GM18909 (cell line): ENCODE measurements around the gene MAST4.
"Not testable (repeated sequence)": the region's sequence is repeated elsewhere in the genome, so short reads cannot be mapped to it uniquely, and the experiment has no call there.

Experiments used
- ATAC-seq: cut with Tn5 transposase; IDR thresholded peaks from one replicate; pipeline ENCODE4 v1.9.1; 2021; ENCODE audit warnings: mild to moderate bottlenecking; ENCODE audit not compliant: unreplicated experiment, poor library complexity

Gene MAST4

DNA sequence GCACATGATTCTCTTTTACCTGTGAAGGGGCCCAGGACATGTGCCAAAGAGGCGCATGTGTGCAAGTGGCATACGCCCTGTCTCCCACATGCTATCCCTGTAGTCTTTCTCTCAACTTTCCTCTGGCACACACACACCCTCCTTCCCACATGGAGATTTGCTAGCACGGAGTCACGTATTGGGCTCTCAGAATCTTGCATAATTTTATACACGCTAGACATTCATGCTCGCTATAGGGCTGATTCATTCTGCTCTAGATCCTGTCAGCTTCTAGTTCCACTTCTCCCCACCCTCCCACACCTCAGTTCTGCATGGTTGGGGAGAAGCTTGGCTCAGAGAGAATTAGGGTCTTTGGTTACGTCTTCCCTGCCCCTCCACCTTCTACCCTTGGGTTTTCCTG is 527.6 kb downstream of the MAST4 start:
- ATAC-seq: no peak

DNA sequence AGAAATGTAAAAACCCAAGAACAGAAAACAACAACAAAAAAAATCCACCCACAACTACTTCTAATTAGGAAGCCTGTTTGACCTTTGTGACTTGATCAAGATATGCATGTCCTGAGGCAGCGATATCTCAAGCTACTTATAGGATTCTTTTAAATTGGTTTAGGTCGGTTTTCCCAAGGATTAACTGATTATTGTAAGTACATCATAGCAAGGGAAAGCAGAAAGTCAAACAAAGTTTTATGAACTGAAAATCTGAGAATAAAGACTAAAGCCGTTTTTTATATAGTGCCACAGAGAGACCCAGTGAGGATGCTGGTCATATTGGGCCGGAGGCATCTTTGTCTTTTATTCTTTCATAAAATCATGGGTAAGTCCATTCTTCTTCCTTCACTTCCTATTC is 528.4 kb downstream of the MAST4 start:
- no peak for ATAC-seq

DNA sequence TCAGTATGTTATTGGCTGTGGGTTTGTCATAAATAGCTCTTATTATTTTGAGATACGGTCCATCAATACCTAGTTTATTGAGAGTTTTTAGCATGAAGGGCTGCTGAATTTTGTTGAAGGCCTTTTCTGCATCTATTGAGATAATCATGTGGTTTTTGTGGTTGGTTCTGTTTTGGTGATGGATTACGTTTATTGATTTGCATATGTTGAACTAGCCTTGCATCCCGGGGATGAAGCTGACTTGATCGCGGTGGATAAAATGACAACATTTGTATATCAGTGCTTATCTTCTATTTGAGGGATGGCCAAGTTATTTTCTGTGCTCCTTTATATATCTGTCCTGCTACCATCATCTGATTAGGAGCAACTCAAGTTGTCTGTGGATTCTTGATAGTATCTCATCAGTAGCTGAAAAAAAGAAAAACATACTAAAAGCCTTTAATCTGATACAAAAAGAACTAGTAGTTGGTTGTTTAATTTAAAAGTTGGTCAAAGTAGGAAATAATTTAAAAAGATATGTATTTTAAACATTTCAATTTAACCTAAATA is 531.2 kb downstream of the MAST4 start:
- not testable (repeated sequence) for ATAC-seq

DNA sequence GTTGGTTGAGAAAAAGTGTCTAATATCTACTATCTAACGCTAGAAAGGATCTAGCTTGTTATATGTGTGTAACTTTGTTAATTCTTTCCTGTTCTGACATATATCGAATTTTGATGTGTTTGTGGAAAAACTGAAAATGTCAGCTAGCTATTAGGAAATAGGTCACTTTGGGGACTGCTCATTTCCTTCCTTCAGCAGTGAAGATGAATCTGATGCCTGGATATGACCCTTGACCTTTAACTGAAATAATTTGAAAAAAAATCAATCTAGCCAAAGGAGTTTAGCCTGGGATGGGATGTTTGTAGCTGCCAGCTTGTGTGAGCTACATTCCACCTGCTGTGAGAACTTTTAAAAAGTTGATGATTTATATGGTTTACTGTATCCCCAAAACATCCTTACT is 533.6 kb downstream of the MAST4 start:
- no peak for ATAC-seq

DNA sequence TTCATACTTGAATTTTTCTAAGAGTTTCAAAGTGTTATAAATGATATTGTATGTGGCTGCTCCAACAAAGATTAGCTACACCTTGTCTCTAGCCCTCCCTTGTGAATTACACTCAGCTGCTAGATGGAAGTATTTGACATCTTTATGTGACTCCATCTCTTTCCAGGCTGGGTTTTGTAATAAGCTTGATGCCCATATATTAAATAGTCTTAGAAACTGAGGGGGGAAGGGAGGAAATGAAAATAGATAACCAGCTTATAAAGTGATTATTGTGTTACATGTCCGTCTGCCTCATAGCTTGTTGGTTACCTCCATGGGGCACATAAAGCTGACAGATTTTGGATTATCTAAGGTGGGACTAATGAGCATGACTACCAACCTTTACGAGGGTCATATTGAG is 537.0 kb downstream of the MAST4 start:
- ATAC-seq: no peak

DNA sequence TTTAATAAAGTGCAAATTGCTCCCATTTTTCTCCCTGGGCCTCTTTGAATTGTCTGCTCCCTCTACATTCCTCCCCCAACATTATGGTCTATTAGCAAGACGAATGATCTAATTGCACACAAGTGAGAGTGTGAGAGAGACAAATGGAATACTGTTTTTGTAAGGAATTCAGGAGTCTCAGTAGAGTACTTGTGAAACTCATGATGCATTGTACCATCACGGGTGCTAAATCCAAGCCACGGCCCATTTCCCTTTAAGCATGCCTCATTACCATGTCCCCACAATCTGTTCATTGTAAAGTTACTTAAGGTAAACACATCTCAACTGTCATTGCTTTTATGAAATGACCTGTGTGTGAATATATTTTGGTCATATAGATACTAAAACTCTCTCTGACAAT is 537.6 kb downstream of the MAST4 start:
- ATAC-seq: no peak

DNA sequence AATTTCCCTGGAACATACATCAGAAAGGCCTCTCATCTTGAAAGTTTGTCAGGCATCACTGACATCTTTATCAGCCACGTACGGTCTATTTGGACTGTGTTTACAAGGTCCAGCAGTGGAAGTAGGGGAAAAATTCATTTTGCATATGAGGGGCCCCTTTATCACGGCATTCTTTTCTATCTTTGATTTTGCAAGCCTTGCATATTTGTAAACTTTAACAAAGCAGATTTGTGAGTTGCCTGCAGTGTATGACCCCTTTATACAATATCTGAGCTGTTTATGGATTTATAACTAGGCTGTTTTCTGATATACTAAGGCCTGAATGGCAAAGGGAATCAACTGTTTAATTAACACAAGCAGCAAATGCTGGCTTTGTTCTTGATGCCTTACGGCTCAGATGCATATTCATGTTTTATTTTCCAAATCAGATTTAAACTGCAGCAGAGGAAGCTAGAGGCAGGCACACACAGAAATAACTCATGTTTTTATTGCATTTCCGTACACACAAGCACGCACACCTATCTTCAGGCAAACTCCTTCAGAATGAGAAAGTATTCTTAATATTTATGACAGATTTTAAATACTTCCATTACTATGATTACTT is 539.3 kb downstream of the MAST4 start:
- no peak for ATAC-seq

DNA sequence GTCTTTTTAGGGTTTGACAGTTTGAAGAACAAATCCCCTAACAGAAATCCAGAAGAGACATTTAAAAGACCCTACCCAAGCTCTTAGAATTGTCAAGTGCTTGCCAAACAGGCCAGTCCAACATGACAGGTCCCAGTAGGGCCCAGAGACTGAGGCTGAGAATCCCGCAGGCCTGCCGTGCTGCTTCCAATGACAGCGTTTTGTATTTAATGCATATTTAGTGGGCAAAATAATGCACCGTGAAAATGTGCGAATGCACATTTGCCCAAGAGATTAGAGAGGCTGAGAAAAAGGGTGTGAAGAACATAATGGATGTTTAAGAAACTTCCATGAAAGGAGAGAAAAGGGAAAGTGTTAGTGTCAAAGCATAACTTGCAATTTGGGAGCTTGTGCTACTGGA is 542.8 kb downstream of the MAST4 start:
- ATAC-seq: no peak

DNA sequence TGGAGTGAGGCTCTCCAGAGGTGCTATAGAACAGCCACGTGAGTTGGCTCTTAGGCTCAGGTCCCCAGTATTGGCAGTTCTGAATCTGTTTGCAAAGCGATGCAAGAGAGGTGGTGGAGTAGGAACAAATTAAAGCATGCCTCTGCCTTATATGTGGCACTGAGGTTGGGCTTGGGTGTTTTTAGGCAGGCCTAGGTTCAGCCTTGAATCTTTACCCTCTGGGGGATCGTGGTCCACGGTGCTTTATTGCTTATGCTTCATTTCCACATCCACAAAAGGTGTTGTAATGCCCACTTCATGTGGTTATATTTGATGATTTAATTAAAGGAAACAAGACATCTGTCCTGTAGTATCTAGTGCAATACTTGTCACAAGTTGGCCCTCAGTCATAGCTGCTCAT is 544.2 kb downstream of the MAST4 start:
- ATAC-seq: no peak

DNA sequence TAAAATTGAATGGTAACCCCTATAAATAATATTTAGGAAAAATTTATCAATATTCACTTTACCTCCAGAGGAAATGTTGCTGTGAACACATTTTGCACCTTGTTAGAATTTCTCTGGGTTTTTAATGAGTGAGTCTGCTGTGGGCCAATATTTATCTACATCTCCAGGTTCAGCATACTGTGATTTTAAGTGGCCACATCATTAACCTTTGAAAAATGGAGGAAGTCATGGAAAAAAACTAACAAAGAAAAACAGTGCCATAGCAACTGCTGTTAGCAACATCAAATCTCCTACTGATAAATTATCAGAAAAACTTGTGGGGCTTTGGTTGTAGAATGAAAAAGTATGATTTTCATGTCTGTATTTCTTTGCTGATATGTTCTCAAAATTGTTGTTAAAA is 545.5 kb downstream of the MAST4 start:
- ATAC-seq: no peak

DNA sequence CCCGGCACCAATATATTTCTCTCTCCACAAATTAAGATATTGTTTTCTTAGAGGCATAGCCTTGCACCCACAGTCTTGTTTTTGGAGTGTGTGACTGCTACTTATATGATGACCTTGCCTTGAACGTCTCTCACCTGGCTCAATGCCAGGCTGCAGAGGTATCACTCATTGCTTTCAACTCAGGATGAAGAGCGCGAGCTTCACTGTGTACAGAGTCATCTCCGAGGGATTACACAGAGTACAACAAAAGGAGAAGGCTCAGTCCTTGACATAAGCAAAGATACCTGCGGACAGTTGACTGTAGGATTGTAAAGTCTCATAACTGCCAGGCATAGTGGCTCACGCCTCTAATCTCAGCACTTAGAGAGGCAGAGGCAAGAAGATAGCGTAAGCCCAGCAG is 546.6 kb downstream of the MAST4 start:
- ATAC-seq: no peak

DNA sequence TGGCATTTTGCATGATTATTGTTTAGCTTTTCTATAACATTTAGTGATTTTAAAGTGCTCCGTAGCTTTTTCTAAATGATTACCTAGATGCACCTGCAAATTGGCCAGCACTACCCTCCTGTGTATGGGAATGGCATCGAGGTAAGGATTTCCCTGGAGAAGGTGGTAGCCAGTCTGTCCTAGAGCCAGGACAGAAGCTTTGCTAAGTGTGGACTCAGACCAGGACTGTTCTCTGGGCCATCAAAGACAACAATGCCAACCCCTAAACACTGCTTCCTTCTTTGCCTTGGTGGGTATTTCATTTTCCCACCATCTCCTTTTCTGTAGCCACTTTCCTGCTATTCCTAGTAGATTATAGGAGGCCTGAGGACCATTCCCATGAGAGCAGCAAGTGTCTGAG is 547.4 kb downstream of the MAST4 start:
- ATAC-seq: no peak

DNA sequence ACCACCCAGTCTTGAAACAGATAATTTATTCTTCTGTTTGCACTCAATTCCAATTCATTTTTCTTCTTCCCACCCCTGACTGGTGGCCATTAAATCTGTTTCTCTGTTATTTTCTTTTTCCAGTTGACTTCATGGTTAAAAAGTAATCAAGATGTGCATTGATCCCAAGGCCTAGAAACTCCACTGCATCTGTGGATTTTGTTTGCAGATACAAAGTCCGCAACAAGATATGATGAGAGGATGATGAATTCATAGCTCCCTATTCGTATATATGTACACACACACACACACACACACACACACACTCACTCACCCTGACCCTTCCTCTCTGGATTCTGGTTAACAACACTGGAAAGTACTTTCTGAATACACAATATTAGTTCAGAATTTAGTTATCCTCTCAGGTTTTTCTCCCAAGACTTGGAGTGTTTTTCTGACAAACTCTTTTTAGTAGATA is 548.0 kb downstream of the MAST4 start:
- ATAC-seq: no peak

DNA sequence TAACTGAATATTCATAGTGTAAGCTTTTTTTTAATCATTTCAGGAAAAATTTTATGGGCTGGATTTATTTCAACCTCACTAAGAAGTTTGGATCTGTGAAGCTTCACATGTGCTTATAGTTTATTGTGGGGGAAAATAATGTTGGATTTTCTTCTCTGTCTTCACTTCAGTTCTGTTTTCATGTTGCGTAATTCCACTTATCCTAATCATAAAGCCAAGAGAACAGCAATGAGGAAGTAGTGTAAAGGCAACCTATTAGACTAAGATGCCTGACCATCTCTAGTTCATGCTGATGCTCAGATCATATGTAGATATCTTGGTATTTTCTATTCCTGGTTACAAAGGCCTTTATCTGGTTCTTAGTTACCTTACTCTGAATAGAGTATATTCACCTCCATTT is 550.4 kb downstream of the MAST4 start:
- ATAC-seq: no peak

DNA sequence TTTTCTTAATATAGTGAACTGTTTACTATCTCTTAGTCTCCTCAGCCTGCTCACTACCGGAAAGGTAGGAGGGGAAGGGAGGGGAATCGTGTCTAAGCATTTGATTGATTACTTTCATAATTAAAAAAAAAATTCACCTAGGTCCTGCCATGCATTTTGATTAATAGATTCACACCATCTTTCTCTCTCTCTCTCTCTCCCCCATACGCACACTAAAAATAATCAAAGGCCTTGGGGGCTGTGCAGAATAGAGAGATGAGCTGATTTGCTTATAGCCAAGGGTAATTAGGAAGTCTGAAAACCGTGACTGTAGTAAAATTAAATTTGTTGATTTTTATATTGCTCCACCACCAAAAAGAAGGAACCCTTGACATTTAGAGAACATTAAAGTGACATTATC is 550.8 kb downstream of the MAST4 start:
- no peak for ATAC-seq

DNA sequence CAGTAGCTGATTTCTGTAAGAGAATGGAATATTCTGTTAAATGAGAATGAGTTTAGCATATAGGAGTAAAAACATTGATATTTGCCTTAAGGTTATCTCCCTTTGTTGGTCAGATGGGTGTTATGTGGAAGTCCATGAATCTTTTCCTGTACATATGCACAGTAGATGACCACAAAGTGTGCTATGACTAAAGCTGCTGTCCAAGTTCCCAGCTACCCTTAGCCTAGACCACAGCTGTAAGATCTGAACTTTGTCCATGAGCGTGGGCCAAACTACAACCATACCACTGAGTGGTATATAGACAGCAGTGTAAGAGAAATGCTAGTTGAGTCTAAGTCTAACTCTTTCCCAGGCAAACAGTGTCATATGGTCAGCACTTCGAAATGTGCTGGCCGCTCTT is 551.6 kb downstream of the MAST4 start:
- no peak for ATAC-seq

DNA sequence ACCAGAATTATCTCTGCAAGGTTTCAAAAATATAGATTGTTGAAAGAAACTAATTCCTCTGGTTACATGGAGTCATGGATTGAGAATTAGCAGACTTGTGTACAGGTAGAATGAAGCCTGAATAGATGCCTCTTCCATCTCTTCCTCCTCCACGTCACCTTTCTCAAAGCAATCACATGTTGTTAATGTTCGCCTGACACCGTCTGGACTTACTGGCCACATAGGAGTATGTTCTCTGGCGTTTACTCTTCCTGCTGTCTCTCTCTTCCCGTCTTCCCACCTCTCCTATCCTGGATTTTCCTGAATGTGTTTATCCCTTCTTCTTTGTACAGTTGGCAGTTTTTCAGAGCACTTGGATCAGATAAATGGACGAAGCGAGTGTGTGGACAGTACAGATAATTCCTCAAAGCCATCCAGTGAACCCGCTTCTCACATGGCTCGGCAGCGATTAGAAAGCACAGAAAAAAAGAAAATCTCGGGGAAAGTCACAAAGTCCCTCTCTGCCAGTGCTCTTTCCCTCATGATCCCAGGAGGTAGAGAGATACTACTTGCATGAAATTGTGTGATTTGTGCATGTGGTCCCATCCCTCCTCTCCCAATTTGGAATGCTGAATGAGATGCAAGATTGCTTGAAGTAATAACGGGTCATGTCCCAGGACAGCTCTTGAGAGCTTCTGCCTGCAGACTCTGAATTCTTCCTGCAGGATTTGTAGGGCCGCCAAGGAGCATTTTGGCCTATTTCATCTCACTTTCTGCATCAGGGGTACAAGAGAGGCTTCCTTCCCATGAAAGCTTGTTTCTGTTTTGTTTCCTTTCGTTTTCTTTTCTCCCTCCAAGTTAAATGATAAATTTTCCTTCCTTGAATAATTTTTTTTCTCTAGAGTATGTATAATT is 553.1 kb downstream of the MAST4 start:
- no peak for ATAC-seq

DNA sequence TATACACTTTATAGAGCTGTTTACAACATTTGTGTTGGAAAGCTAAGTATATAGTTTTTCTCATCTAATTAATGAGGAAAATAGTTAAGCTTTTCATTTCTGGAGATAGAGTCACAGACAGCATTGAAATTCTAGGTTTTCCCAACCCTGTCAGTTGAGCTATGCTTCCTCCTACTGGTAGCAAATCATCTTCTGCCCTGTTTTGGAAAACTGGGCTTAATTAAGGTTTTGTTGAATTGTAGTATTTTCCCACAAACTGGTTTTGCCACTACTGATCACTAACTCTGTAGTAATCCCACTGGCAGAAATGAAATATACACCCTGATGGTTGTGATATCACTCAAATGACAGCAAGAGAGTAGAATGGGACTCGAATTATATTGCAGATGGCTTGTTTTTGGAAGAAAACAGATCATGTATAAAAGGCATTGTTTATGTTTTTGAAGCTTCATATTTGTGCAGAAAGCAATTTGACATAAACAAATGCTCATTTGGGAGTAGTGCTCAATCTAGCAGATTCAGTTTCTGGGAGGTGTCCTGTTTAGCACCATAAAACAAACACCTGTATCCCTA is 553.8 kb downstream of the MAST4 start:
- no peak for ATAC-seq

DNA sequence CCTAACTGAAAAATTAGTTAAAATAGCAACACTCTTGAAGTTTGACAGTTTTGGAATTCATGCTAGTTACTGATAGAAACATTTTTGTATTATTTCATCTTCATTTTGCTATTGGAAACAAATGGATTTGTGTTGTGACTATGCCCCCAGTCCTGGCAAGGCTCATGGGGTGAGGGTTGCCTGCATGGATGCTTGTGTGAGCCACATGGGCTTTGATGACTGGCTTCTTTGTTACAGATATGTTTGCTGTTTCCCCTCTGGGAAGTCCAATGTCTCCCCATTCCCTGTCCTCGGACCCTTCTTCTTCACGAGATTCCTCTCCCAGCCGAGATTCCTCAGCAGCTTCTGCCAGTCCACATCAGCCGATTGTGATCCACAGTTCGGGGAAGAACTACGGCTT is 556.2 kb downstream of the MAST4 start:
- no peak for ATAC-seq

DNA sequence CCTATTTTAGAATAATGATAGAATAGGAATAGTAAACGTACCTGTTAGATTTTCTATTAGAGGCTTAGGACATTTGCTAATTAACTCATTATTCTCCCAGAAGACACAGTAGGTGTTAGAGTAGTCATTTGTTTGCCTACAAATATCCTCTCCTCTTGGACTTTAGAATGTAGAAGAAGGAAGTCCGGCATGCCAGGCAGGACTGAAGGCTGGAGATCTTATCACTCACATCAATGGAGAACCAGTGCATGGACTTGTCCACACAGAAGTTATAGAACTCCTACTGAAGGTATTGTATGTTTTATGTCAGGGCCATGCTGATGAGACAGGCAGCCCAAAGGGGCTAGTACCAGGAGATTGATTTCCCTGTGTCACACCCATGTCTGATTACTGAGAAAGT is 557.1 kb downstream of the MAST4 start:
- no peak for ATAC-seq

DNA sequence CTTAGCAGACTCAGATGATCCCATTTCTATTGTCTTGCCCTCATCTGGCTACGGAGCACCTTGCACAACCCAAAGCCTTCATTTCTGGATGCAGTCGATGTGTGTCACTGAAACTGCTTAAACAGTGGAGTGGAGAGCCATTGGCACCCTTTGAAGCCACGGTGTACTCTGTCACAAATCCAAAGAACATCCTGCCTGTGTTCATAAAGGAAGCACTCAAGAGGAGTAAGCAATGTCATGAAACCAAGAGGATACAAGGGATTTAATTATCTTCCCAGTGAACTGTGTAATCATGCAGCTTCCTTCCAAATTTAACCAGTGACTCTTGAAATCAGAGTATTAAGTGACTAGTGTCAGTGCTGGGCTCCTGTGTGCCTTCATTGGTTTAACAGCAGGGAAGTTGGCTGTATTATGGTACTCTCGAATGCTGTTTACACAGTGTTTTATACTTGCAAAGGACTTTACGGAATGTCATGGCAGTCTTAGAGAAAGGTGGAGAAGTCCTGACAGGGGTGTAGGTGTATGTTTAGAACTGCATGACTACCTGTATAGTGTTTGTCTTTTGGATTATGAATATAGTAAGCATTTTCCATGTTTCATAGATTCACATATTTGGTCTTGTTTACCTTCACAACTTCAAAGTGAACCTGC is 558.5 kb downstream of the MAST4 start:
- no peak for ATAC-seq
